Ishikawa (cell line): ENCODE results near the gene INO80D.

ENCODE experiments used
- RAD21 ChIP-seq: IDR thresholded peaks from 2 replicates; pipeline ENCODE4 v1.6.1; 2012; ENCODE audit warnings: low read depth
- TF ChIP-seq, protein P1 (sequence below): IDR thresholded peaks from 2 replicates; pipeline ENCODE4 v1.6.1; 2012; ENCODE audit warnings: low read depth, mild to moderate bottlenecking

DNA sequence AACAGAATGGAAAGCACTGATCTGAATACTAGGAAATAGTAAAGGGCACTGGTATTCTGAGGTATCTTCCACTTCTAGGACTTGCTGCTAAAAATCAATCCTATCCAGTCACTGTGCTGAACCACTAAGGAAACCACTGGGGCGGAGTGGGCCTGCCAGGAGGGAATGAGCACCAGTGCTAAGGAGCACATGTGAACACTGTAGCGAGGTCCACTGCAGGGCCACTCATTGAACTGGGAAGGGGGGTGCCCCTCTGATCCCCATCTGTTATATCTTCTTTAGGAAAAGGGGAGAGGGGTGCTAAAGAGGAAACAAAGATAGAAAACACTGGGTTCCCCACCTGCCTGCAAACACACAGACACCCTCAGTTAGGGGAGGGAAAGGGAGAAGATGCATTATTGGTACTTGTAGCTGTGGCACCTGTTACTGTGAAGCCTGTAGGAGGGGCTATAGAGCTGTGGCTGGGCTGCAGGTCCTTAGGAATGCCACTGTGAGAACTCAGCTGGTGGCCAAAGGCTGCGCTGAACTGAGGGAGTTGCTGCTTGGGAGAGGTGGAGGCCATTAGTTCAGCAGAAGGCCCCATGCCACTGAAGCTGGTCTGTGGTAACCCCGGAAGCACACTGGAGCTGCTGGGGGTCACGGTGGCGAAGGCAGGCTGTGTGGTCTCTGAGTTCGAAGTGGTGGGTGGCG lies 81.8 kb downstream of the INO80D start:
- TF ChIP-seq, protein P1, sequence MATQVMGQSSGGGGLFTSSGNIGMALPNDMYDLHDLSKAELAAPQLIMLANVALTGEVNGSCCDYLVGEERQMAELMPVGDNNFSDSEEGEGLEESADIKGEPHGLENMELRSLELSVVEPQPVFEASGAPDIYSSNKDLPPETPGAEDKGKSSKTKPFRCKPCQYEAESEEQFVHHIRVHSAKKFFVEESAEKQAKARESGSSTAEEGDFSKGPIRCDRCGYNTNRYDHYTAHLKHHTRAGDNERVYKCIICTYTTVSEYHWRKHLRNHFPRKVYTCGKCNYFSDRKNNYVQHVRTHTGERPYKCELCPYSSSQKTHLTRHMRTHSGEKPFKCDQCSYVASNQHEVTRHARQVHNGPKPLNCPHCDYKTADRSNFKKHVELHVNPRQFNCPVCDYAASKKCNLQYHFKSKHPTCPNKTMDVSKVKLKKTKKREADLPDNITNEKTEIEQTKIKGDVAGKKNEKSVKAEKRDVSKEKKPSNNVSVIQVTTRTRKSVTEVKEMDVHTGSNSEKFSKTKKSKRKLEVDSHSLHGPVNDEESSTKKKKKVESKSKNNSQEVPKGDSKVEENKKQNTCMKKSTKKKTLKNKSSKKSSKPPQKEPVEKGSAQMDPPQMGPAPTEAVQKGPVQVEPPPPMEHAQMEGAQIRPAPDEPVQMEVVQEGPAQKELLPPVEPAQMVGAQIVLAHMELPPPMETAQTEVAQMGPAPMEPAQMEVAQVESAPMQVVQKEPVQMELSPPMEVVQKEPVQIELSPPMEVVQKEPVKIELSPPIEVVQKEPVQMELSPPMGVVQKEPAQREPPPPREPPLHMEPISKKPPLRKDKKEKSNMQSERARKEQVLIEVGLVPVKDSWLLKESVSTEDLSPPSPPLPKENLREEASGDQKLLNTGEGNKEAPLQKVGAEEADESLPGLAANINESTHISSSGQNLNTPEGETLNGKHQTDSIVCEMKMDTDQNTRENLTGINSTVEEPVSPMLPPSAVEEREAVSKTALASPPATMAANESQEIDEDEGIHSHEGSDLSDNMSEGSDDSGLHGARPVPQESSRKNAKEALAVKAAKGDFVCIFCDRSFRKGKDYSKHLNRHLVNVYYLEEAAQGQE, result no peak
- peak; percentile 58 for TF ChIP-seq RAD21
